GM23338 (cell line): ENCODE data around the gene MYO9B. TPM values are rescaled to one million over a fixed set of nuclear protein-coding genes. Genes with fewer than 3 reads are reported as not detected.

ENCODE experiments used
- ATAC-seq: fragments of 200-7000 bp; cut with Tn5 transposase; 3 replicates; pipeline ENCODE4 v1.9.1; 2020
- DNase-seq: peaks from one replicate; pipeline ENCODE4 v3.0.0-alpha.2; 2015; ENCODE audit warnings: low spot score
- H2AFZ ChIP-seq: fragments of 200-600 bp; sonication (generic); 2 replicates; pipeline ENCODE4 v1.8.0; 2016; ENCODE audit warnings: antibody characterized with exemption, mild to moderate bottlenecking, moderate library complexity
- H3F3A ChIP-seq: fragments of 200-600 bp; sonication (generic); replicated peaks from 2 replicates; pipeline ENCODE4 v1.8.0; 2017; ENCODE audit warnings: antibody characterized with exemption, mixed run types, low read depth
- H3K27ac ChIP-seq: fragments of 200-600 bp; sonication (generic); 2 replicates; pipeline ENCODE4 v1.6.1; 2016; ENCODE audit warnings: low read depth
- H3K27me3 ChIP-seq: fragments of 200-600 bp; sonication (generic); 2 replicates; pipeline ENCODE4 v1.8.0; 2016; ENCODE audit warnings: mild to moderate bottlenecking, mixed run types, moderate library complexity; ENCODE audit not compliant: insufficient read depth
- H3K36me3 ChIP-seq: fragments of 200-600 bp; sonication (generic); 2 replicates; pipeline ENCODE4 v1.8.0; 2016; ENCODE audit warnings: mild to moderate bottlenecking; ENCODE audit not compliant: insufficient read depth
- H3K4me1 ChIP-seq: fragments of 200-600 bp; sonication (generic); 2 replicates; pipeline ENCODE4 v1.8.0; 2016; ENCODE audit warnings: mild to moderate bottlenecking, moderate library complexity; ENCODE audit not compliant: insufficient read depth
- H3K4me2 ChIP-seq: fragments of 200-600 bp; sonication (generic); 2 replicates; pipeline ENCODE4 v1.7.1; 2017; ENCODE audit warnings: mixed run types
- H3K4me3 ChIP-seq: fragments of 200-600 bp; sonication (generic); 2 replicates; pipeline ENCODE4 v1.6.1; 2016; ENCODE audit warnings: mixed run types
- H3K79me2 ChIP-seq: fragments of 200-600 bp; sonication (generic); replicated peaks from 2 replicates; pipeline ENCODE4 v1.8.0; 2017; ENCODE audit warnings: mild to moderate bottlenecking; ENCODE audit not compliant: insufficient read depth
- H3K9me2 ChIP-seq: fragments of 200-600 bp; sonication (generic); 2 replicates; pipeline ENCODE4 v1.8.0; 2017; ENCODE audit not compliant: insufficient read depth
- H4K20me1 ChIP-seq: fragments of 200-600 bp; sonication (generic); replicated peaks from 2 replicates; pipeline ENCODE4 v1.8.0; 2017; ENCODE audit warnings: mild to moderate bottlenecking; ENCODE audit not compliant: insufficient read depth
- H3K27ac Mint-ChIP-seq: 2 replicates; pipeline ENCODE4 v1.8.0; 2020; ENCODE audit warnings: inconsistent platforms, mild to moderate bottlenecking, moderate library complexity, mixed read lengths
- H3K27me3 Mint-ChIP-seq: 3 replicates; pipeline ENCODE4 v1.8.0; 2022; ENCODE audit warnings: low read depth, mild to moderate bottlenecking, moderate library complexity, mixed read lengths, inconsistent platforms; ENCODE audit not compliant: insufficient read depth, poor library complexity
- H3K36me3 Mint-ChIP-seq: 3 replicates; pipeline ENCODE4 v1.8.0; 2021; ENCODE audit warnings: low read depth, mild to moderate bottlenecking, inconsistent platforms, moderate library complexity, mixed read lengths
- H3K4me1 Mint-ChIP-seq: 3 replicates; pipeline ENCODE4 v1.8.0; 2020; ENCODE audit warnings: mild to moderate bottlenecking, inconsistent platforms, mixed read lengths
- H3K4me3 Mint-ChIP-seq: 3 replicates; pipeline ENCODE4 v1.8.0; 2021; ENCODE audit warnings: moderate library complexity, mild to moderate bottlenecking, inconsistent platforms, mixed read lengths
- H3K9me3 Mint-ChIP-seq: 3 replicates; pipeline ENCODE4 v1.8.0; 2020; ENCODE audit warnings: moderate library complexity, mild to moderate bottlenecking, inconsistent platforms, mixed read lengths
- CREB1 ChIP-seq: fragments of 250-450 bp; sonication (Bioruptor Pico); IDR thresholded peaks from 2 replicates; pipeline ENCODE4 v1.5.0; 2020; ENCODE audit warnings: low read depth, mild to moderate bottlenecking, moderate library complexity
- ETS1 ChIP-seq: IDR thresholded peaks from 2 replicates; pipeline ENCODE4 v1.6.1; 2016; ENCODE audit warnings: antibody characterized with exemption
- EZH2 ChIP-seq: fragments of 200-600 bp; sonication (generic); IDR thresholded peaks from one replicate; pipeline ENCODE4 v1.8.0; 2017; ENCODE audit warnings: antibody characterized with exemption, mild to moderate bottlenecking, low read depth; ENCODE audit not compliant: unreplicated experiment
- EZH2phosphoT487 ChIP-seq: fragments of 200-600 bp; sonication (generic); IDR thresholded peaks from one replicate; pipeline ENCODE4 v1.8.1; 2018; ENCODE audit warnings: antibody characterized with exemption; ENCODE audit not compliant: unreplicated experiment
- JUNB ChIP-seq: IDR thresholded peaks from one replicate; pipeline ENCODE4 v1.6.1; 2016; ENCODE audit warnings: antibody characterized with exemption; ENCODE audit not compliant: unreplicated experiment
- NANOG ChIP-seq: IDR thresholded peaks from 2 replicates; pipeline ENCODE4 v1.6.1; 2016; ENCODE audit warnings: antibody characterized with exemption, borderline replicate concordance
- POLR2AphosphoS5 ChIP-seq: IDR thresholded peaks from 2 replicates; pipeline ENCODE4 v1.6.1; 2016; ENCODE audit warnings: antibody characterized with exemption, low read depth
- STAT1 ChIP-seq: IDR thresholded peaks from one replicate; pipeline ENCODE4 v1.6.1; 2016; ENCODE audit warnings: antibody characterized with exemption; ENCODE audit not compliant: unreplicated experiment
- ZNF114 ChIP-seq: fragments of 250-450 bp; sonication (Bioruptor Pico); IDR thresholded peaks from 2 replicates; pipeline ENCODE4 v1.5.0; 2020; ENCODE audit warnings: mild to moderate bottlenecking, moderate library complexity
- ZNF331 ChIP-seq: fragments of 250-450 bp; sonication (Bioruptor Pico); IDR thresholded peaks from 2 replicates; pipeline ENCODE4 v1.5.0; 2020; ENCODE audit warnings: low read depth, mild to moderate bottlenecking, moderate library complexity
- ZNF462 ChIP-seq: fragments of 250-450 bp; sonication (Bioruptor Pico); IDR thresholded peaks from 2 replicates; pipeline ENCODE4 v1.5.0; 2020; ENCODE audit warnings: mild to moderate bottlenecking, moderate library complexity
- polyA plus RNA-seq: library from polyadenylated mRNA; unstranded; fragments of >200 nt; fragmentation: Nextera tagmentation; extraction: Ambion mirVana; gene quantifications from 2 replicates; pipeline ENCODE4 v1.2.1, GENCODE V29; 2016
- total RNA-seq: library from RNA; depleted of rRNA; stranded (reverse); fragments of >200 nt; shearing (Covaris generic); gene quantifications from 2 replicates; pipeline ENCODE4 v1.2.3, GENCODE V29; 2014
- TF ChIP-seq, protein P1 (sequence below), 2 experiments: fragments of 200-600 bp in 1 of 2; sonication (generic) in 1 of 2; conservative IDR thresholded peaks; 2 replicates each; pipeline versions ENCODE4 v1.5.1 to v1.6.1; 2016 to 2017; ENCODE audit warnings: antibody characterized with exemption in 2 of 2, low read depth in 2 of 2, mild to moderate bottlenecking in 2 of 2, moderate library complexity in 1 of 2
- TF ChIP-seq, protein P2 (sequence below): IDR thresholded peaks from one replicate; pipeline ENCODE4 v1.6.1; 2018; ENCODE audit warnings: antibody characterized with exemption; ENCODE audit not compliant: unreplicated experiment

The MYO9B gene
- total and polyA plus RNA-seq, 2 experiments from 2014 or later = 28.7 to 61.3 TPM

DNA sequence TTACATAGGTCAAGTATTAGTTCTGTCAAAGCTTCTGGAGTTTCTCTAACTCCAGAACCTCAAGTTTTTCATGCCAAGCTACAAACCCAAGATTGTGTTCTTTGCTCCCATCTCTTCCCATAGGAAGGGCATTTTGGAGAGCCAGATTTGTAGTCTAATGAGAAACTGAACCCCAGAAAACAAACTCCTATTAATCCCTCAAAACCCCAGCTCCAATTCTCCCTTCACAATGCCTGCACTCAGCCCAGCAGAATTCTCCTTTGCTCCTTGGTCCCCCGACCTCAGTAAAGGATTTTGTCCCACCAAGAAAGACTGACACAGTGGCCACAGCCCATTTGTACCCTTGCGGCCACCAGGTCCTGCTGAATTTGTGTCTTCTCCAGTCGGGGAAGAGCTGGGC is 180.6 kb downstream of the MYO9B start:
- ATAC-seq = no peak
- Histone ChIP-seq H4K20me1 (no peaks in the 10 kb centered on the region), H3K27me3 (no peaks in the 10 kb centered on the region), H3K4me1 (no peaks in the 10 kb centered on the region), H3K9me2 (no peaks in the 10 kb centered on the region), H3K36me3 (peaks cover 3% of the 10 kb centered on the region; the same call in 1 of the 2 replicates), H3F3A (no peaks in the 10 kb centered on the region; the same call in 1 of the 2 replicates), H3K27ac (no peak overlapping the region), H2AFZ (no peak overlapping the region), H3K4me2 (no peak overlapping the region), H3K4me3 (no peak overlapping the region), H3K79me2 (no peaks in the 10 kb centered on the region)
- no peak for DNase-seq
- Mint-ChIP-seq H3K9me3 (peaks cover 21% of the 10 kb centered on the region; the same call in 2 of the 3 replicates), H3K36me3 (peaks cover 42% of the 10 kb centered on the region), H3K27ac (no peak overlapping the region), H3K27me3 (peaks cover 14% of the 10 kb centered on the region), H3K4me3 (no peak overlapping the region), H3K4me1 (peaks cover 5% of the 10 kb centered on the region; the same call in 1 of the 3 replicates)
- TF ChIP-seq STAT1 = no peak
- no peak for TF ChIP-seq CREB1 (CRISPR knock-in tag)
- no peak for TF ChIP-seq JUNB
- TF ChIP-seq, protein P1, sequence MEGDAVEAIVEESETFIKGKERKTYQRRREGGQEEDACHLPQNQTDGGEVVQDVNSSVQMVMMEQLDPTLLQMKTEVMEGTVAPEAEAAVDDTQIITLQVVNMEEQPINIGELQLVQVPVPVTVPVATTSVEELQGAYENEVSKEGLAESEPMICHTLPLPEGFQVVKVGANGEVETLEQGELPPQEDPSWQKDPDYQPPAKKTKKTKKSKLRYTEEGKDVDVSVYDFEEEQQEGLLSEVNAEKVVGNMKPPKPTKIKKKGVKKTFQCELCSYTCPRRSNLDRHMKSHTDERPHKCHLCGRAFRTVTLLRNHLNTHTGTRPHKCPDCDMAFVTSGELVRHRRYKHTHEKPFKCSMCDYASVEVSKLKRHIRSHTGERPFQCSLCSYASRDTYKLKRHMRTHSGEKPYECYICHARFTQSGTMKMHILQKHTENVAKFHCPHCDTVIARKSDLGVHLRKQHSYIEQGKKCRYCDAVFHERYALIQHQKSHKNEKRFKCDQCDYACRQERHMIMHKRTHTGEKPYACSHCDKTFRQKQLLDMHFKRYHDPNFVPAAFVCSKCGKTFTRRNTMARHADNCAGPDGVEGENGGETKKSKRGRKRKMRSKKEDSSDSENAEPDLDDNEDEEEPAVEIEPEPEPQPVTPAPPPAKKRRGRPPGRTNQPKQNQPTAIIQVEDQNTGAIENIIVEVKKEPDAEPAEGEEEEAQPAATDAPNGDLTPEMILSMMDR (conservative IDR thresholded peaks at IDR 0.05; ENCODE audit: low read depth in 2 of 2) = no peak
- TF ChIP-seq, protein P2, sequence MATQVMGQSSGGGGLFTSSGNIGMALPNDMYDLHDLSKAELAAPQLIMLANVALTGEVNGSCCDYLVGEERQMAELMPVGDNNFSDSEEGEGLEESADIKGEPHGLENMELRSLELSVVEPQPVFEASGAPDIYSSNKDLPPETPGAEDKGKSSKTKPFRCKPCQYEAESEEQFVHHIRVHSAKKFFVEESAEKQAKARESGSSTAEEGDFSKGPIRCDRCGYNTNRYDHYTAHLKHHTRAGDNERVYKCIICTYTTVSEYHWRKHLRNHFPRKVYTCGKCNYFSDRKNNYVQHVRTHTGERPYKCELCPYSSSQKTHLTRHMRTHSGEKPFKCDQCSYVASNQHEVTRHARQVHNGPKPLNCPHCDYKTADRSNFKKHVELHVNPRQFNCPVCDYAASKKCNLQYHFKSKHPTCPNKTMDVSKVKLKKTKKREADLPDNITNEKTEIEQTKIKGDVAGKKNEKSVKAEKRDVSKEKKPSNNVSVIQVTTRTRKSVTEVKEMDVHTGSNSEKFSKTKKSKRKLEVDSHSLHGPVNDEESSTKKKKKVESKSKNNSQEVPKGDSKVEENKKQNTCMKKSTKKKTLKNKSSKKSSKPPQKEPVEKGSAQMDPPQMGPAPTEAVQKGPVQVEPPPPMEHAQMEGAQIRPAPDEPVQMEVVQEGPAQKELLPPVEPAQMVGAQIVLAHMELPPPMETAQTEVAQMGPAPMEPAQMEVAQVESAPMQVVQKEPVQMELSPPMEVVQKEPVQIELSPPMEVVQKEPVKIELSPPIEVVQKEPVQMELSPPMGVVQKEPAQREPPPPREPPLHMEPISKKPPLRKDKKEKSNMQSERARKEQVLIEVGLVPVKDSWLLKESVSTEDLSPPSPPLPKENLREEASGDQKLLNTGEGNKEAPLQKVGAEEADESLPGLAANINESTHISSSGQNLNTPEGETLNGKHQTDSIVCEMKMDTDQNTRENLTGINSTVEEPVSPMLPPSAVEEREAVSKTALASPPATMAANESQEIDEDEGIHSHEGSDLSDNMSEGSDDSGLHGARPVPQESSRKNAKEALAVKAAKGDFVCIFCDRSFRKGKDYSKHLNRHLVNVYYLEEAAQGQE = no peak
- TF ChIP-seq EZH2phosphoT487 = no peak
- no peak for TF ChIP-seq ZNF114 (CRISPR knock-in tag)
- TF ChIP-seq POLR2AphosphoS5 = no peak
- no peak for TF ChIP-seq ZNF331 (CRISPR knock-in tag)
- TF ChIP-seq ETS1 = no peak
- TF ChIP-seq NANOG = no peak
- no peak for TF ChIP-seq ZNF462 (CRISPR knock-in tag)
- no peak for TF ChIP-seq EZH2
